ENCODE results near the gene IMMT.

GRCh38 chr2:86199834-86200177, 4.5 kb upstream of the IMMT start:
- TF ChIP-seq POLR2A (IDR thresholded peaks at IDR 0.05; ENCODE audit: low read length) (no peak), GATA1 (IDR thresholded peaks at IDR 0.05; ENCODE audit: low read depth, low read length) (no peak)
